Mammary epithelial cell (primary cell): ENCODE measurements around the gene CMTM5.

Source experiments
- EZH2 ChIP-seq: IDR thresholded peaks from 2 replicates; pipeline ENCODE4 v1.6.1; 2012; ENCODE audit warnings: low read length, inconsistent platforms, borderline replicate concordance
- TF ChIP-seq, protein P1 (sequence below), 2 donors: IDR thresholded peaks in 1 of 2; conservative IDR thresholded peaks in 1 of 2; 2 replicates each; pipeline ENCODE4 v1.5.1; 2011 to 2012; ENCODE audit warnings: inconsistent platforms in 2 of 2, low read length in 2 of 2, mild to moderate bottlenecking in 2 of 2, control low read depth in 1 of 2, low read depth in 1 of 2; ENCODE audit not compliant: insufficient read depth in 1 of 2; ENCODE audit errors: extremely low read depth in 1 of 2

DNA sequence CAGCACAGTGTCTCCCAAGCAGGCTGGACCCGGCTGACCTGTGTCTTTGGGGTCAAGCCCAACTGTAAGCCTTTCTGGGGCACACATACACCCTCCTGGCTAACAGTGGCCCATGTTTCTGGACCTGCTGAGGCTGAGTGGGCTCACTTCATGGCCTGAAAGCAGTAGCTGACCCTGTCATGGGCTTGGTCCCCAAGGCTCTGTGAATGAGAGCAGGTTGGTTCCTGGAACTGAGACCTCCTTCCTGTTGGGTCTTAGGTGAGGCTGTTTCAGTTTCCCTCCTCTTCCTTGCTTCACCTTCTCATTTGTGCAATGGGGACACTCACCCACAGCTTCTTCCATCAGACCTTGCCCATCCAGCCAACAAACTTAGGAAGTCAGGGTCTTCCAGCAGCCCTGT lies 5.0 kb upstream of the CMTM5 start:
- TF ChIP-seq, protein P1, sequence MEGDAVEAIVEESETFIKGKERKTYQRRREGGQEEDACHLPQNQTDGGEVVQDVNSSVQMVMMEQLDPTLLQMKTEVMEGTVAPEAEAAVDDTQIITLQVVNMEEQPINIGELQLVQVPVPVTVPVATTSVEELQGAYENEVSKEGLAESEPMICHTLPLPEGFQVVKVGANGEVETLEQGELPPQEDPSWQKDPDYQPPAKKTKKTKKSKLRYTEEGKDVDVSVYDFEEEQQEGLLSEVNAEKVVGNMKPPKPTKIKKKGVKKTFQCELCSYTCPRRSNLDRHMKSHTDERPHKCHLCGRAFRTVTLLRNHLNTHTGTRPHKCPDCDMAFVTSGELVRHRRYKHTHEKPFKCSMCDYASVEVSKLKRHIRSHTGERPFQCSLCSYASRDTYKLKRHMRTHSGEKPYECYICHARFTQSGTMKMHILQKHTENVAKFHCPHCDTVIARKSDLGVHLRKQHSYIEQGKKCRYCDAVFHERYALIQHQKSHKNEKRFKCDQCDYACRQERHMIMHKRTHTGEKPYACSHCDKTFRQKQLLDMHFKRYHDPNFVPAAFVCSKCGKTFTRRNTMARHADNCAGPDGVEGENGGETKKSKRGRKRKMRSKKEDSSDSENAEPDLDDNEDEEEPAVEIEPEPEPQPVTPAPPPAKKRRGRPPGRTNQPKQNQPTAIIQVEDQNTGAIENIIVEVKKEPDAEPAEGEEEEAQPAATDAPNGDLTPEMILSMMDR (conservative IDR thresholded peaks at IDR 0.05 in 1 of 2, IDR thresholded peaks at IDR 0.05 in 1 of 2; ENCODE audit: extremely low read depth in 1 of 2, insufficient read depth in 1 of 2, low read depth in 1 of 2, low read length in 2 of 2) = no peak
- TF ChIP-seq EZH2 = no peak
